HEK293T (cell line): ENCODE results near the gene SART3.

Experiments
- CTCF ChIA-PET: fragments of 350-600 bp; formaldehyde crosslinking; extraction: SDS; loops from one replicate; lab custom pipeline; 2021; ENCODE audit warnings: antibody characterized with exemption, inconsistent platforms; lab: Yijun Ruan, JAX
- POLR2A ChIA-PET: fragments of 350-600 bp; formaldehyde crosslinking; extraction: SDS; loops from one replicate; lab custom pipeline; 2020; ENCODE audit warnings: antibody characterized with exemption, inconsistent platforms; lab: Yijun Ruan, JAX
- DNase-seq: peaks from one replicate; pipeline ENCODE4 v3.0.0; 2012; ENCODE audit warnings: mixed read lengths; ENCODE audit errors: extremely low spot score
- ARNT ChIP-seq: fragments of 450-650 bp; IDR thresholded peaks from 2 replicates; pipeline ENCODE4 v1.6.1; 2017; ENCODE audit warnings: mild to moderate bottlenecking
- BHLHE40 ChIP-seq: fragments of 450-650 bp; IDR thresholded peaks from 2 replicates; pipeline ENCODE4 v1.6.1; 2016; ENCODE audit warnings: mild to moderate bottlenecking, moderate library complexity, borderline replicate concordance
- CTBP1 ChIP-seq: fragments of 450-650 bp; IDR thresholded peaks from 2 replicates; pipeline ENCODE4 v1.6.1; 2016; ENCODE audit warnings: borderline replicate concordance
- ELF4 ChIP-seq: fragments of 450-650 bp; IDR thresholded peaks from 2 replicates; pipeline ENCODE4 v1.6.1; 2017; ENCODE audit warnings: antibody characterized with exemption
- FOXA1 ChIP-seq: fragments of 450-650 bp; IDR thresholded peaks from 2 replicates; pipeline ENCODE4 v1.6.1; 2016; ENCODE audit warnings: mild to moderate bottlenecking
- FOXK2 ChIP-seq: fragments of 450-650 bp; IDR thresholded peaks from 2 replicates; pipeline ENCODE4 v1.6.1; 2016; ENCODE audit warnings: mild to moderate bottlenecking
- FOXM1 ChIP-seq: fragments of 450-650 bp; IDR thresholded peaks from 2 replicates; pipeline ENCODE4 v1.6.1; 2017; ENCODE audit warnings: mild to moderate bottlenecking, borderline replicate concordance
- HDGF ChIP-seq: fragments of 450-650 bp; IDR thresholded peaks from 2 replicates; pipeline ENCODE4 v1.6.1; 2017; ENCODE audit warnings: antibody characterized with exemption, borderline replicate concordance
- L3MBTL2 ChIP-seq: fragments of 450-650 bp; conservative IDR thresholded peaks from 2 replicates; pipeline ENCODE4 v1.6.1; 2016; ENCODE audit warnings: mild to moderate bottlenecking
- LEF1 ChIP-seq: fragments of 450-650 bp; IDR thresholded peaks from 2 replicates; pipeline ENCODE4 v1.6.1; 2017; ENCODE audit warnings: mild to moderate bottlenecking, borderline replicate concordance
- NFRKB ChIP-seq: fragments of 450-650 bp; IDR thresholded peaks from 2 replicates; pipeline ENCODE4 v1.6.1; 2016; ENCODE audit warnings: mild to moderate bottlenecking, moderate library complexity
- SP1 ChIP-seq: fragments of 450-650 bp; IDR thresholded peaks from 2 replicates; pipeline ENCODE4 v1.6.1; 2017
- SUZ12 ChIP-seq: fragments of 450-650 bp; IDR thresholded peaks from 2 replicates; pipeline ENCODE4 v1.6.1; 2016; ENCODE audit warnings: mild to moderate bottlenecking
- TARDBP ChIP-seq: fragments of 450-650 bp; IDR thresholded peaks from 2 replicates; pipeline ENCODE4 v1.6.1; 2016
- ZNF384 ChIP-seq: fragments of 450-650 bp; IDR thresholded peaks from 2 replicates; pipeline ENCODE4 v1.6.1; 2016
- TF ChIP-seq, protein P1 (sequence below): fragments of 450-650 bp; IDR thresholded peaks from 2 replicates; pipeline ENCODE4 v1.6.1; 2016

Gene SART3

DNA sequence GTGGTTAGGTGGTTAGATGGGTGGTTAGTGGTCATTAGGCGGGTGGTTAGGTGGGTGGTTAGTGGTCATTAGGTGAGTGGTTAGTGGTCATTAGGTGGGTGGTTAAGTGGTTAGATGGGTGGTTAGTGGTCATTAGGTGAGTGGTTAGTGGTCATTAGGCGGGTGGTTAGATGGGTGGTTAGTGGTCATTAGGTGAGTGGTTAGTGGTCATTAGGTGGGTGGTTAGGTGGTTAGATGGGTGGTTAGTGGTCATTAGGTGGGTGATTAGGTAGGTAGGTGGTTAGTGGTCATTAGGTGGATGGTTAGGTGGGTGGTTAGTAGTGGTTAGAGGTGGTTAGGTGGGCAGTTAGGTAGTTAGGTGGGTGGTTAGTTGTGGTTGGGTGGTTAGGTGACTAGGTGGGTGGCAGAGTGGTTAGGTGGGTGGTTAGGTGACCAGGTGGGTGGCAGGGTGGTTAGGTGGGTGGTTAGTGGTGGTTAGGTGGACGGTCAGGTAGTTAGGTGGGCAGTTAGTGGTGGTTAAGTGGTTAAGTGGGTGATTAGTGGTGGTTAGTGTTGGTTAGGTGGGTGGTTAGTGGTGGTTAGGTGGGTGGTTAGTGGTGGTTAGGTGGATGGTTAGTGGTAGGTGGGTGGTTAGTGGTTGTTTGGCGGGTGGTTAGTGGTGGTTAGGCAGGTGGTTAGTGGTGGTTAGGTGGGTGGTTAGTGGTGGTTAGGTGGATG lies 44.9 kb upstream of the SART3 start:
- no peak for DNase-seq
- ChIA-PET CTCF (interaction anchor here (0.7 kb wide), 1 partner anchor 12 kb away, joined by 3 read pairs; no protein-coding TSS in a partner anchor), POLR2A (no interaction called here)
- TF ChIP-seq, protein P1, sequence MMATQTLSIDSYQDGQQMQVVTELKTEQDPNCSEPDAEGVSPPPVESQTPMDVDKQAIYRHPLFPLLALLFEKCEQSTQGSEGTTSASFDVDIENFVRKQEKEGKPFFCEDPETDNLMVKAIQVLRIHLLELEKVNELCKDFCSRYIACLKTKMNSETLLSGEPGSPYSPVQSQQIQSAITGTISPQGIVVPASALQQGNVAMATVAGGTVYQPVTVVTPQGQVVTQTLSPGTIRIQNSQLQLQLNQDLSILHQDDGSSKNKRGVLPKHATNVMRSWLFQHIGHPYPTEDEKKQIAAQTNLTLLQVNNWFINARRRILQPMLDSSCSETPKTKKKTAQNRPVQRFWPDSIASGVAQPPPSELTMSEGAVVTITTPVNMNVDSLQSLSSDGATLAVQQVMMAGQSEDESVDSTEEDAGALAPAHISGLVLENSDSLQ, result no peak
- no peak for TF ChIP-seq FOXK2
- TF ChIP-seq BHLHE40, result no peak
- no peak for TF ChIP-seq L3MBTL2
- no peak for TF ChIP-seq ELF4

DNA sequence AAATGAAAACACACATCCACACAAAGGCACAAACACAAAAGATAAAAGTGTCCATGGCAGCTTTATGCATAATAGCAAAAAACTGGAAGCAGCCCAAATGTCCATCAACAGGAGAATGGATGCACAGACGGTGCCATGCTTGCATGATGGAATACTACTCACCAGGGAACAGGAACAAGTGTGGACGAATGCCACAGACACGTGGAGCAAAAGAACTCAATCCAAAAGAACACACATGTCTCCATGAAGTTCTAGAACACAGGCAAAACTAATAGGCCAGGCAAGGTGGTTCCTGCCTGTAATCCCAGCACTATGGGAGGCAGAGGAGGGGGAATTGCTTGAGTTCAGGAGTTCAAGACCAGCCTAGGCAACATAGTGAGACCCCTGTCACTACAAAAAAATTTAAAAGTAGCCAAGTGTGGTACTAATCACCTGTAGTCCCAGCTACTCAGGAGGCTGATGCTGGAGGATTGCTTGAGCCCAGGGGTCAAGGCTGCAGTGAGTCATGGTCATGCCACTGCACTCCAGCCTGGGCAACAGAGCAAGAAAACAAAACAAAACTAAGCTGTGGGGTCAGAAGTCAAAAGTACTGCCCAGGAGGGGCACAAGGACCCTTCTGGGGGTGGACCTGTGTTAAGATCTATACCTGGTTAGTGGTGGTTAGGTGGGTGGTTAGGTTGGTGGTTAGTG lies 44.2 kb upstream of the SART3 start:
- no peak for DNase-seq
- CTCF ChIA-PET, result interaction anchor here (0.7 kb wide), 1 partner anchor 13 kb away, joined by 3 read pairs; no protein-coding TSS in a partner anchor
- POLR2A ChIA-PET, result no interaction called here
- TF ChIP-seq ZNF384 (no peak), ARNT (no peak), BHLHE40 (no peak), TARDBP (no peak), LEF1 (no peak), NFRKB (no peak), FOXK2 (no peak), SUZ12 (no peak), HDGF (no peak), SP1 (no peak), FOXM1 (no peak), CTBP1 (no peak), FOXA1 (no peak), ELF4 (no peak), L3MBTL2 (no peak)

DNA sequence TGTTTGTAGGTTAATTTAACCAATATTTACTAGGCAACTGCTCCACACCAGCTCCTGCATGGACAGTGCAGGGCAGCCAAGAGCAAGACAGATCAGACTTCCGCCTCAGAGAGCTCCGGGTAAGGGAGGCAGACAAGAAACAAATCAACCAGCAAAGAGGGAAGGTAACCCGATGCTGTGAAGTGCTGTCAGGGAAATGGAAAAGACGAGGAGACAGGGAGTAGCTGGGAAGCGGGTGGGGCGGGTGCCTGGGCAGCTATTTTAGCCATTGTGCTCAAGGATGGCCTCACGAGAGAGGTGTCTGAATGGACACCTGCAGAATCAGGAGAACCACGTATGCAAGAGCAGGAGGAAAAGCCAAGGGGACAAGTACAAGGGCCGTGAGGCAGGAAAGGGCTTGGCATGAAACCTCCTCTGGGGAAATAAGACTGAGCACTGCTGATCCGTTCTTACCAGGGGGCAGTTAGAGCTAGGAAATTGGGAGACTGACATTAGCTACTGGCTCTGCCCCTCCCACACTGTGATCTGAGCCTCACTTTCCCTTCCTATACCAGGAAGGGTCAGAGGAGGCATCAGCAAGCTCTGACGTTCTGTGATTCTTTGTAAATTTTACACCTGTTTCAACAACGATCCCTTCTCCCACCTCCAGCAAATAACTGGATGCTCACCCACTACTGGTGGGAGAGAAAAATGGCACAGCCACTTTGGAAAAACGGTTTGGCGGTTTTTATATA lies 43.4 kb upstream of the SART3 start:
- DNase-seq, result no peak
- ChIA-PET CTCF (interaction anchor here (0.5 kb wide), 1 partner anchor 8 kb away, joined by 6 read pairs; no protein-coding TSS in a partner anchor), POLR2A (no interaction called here)
- TF ChIP-seq FOXM1 (no peak), ELF4 (no peak), ZNF384 (no peak), FOXA1 (no peak), TARDBP (no peak), SP1 (no peak), SUZ12 (no peak), L3MBTL2 (no peak), ARNT (no peak)
- TF ChIP-seq, protein P1, result no peak

GRCh38 chr12:108603743-108604142 lies 42.8 kb upstream of the SART3 start:
- TF ChIP-seq ARNT (no peak), BHLHE40 (no peak), ZNF384 (no peak), FOXK2 (no peak), SUZ12 (no peak), FOXM1 (no peak), SP1 (no peak), L3MBTL2 (no peak), CTBP1 (no peak)
- TF ChIP-seq, protein P1, result no peak
- DNase-seq, result no peak
- ChIA-PET POLR2A (no interaction called here), CTCF (interaction anchor here (0.5 kb wide), 1 partner anchor 9 kb away, joined by 6 read pairs; no protein-coding TSS in a partner anchor)

- POLR2A ChIA-PET, result no interaction called here
- CTCF ChIA-PET, result no interaction called here
- TF ChIP-seq FOXM1, result no peak
- no peak for TF ChIP-seq NFRKB
- TF ChIP-seq ELF4, result no peak
- no peak for TF ChIP-seq L3MBTL2
- TF ChIP-seq LEF1, result no peak
- TF ChIP-seq SUZ12, result no peak
- no peak for TF ChIP-seq CTBP1
- no peak for TF ChIP-seq FOXA1
- TF ChIP-seq FOXK2, result no peak
- TF ChIP-seq, protein P1, result no peak
- no peak for TF ChIP-seq ARNT
- TF ChIP-seq ZNF384, result no peak
- TF ChIP-seq HDGF, result no peak
- no peak for TF ChIP-seq BHLHE40
- TF ChIP-seq SP1, result no peak
- no peak for TF ChIP-seq TARDBP
- no peak for DNase-seq
Observed at GRCh38 chr12:108602976-108603704, 42.2 kb upstream of the SART3 start.
